GM12878 (cell line): ENCODE results near the gene ZKSCAN7. TPM values are rescaled to one million over a fixed set of nuclear protein-coding genes. Genes with fewer than 3 reads are reported as not detected.

ENCODE experiments used
- BCL11A ChIP-seq: IDR thresholded peaks from 2 replicates; pipeline ENCODE4 v1.6.1; 2011; ENCODE audit warnings: low read depth, low read length
- CBX5 ChIP-seq: sonication (generic); IDR thresholded peaks from 2 replicates; pipeline ENCODE4 v1.6.1; 2016; ENCODE audit warnings: low read depth, moderate library complexity, mild to moderate bottlenecking, inconsistent platforms
- CEBPZ ChIP-seq: fragments of 150-350 bp; IDR thresholded peaks from 2 replicates; pipeline ENCODE4 v1.6.1; 2016; ENCODE audit warnings: low read depth, low read length
- E2F4 ChIP-seq: IDR thresholded peaks from 2 replicates; pipeline ENCODE4 v1.6.1; 2012; ENCODE audit warnings: low read depth, low read length, improper control_type of control experiment
- GABPA ChIP-seq: IDR thresholded peaks from 2 replicates; pipeline ENCODE4 v1.6.1; 2014; ENCODE audit warnings: antibody characterized with exemption, low read depth, mild to moderate bottlenecking, inconsistent platforms
- HDAC2 ChIP-seq: fragments of 200-600 bp; sonication (generic); IDR thresholded peaks from 2 replicates; pipeline ENCODE4 v1.6.1; 2017
- NBN ChIP-seq: fragments of 450-650 bp; IDR thresholded peaks from 2 replicates; pipeline ENCODE4 v1.6.1; 2016
- NFIC ChIP-seq: IDR thresholded peaks from 2 replicates; pipeline ENCODE4 v1.6.1; 2012; ENCODE audit warnings: low read depth, mild to moderate bottlenecking, inconsistent platforms, low read length, moderate library complexity
- NFYA ChIP-seq: IDR thresholded peaks from 2 replicates; pipeline ENCODE4 v1.6.1; 2011; ENCODE audit warnings: low read depth, mild to moderate bottlenecking, low read length, improper control_type of control experiment, borderline replicate concordance
- NR2C1 ChIP-seq: fragments of 450-650 bp; IDR thresholded peaks from 2 replicates; pipeline ENCODE4 v1.6.1; 2017; ENCODE audit warnings: antibody characterized with exemption, mild to moderate bottlenecking, moderate library complexity
- PML ChIP-seq: IDR thresholded peaks from 2 replicates; pipeline ENCODE4 v1.6.1; 2012; ENCODE audit warnings: low read length, inconsistent platforms
- POU2F2 ChIP-seq: IDR thresholded peaks from 3 replicates; pipeline ENCODE4 v1.6.1; 2011; ENCODE audit warnings: low read depth, mild to moderate bottlenecking, low read length, borderline replicate concordance
- SMARCA5 ChIP-seq: fragments of 450-650 bp; IDR thresholded peaks from 2 replicates; pipeline ENCODE4 v1.6.1; 2017; ENCODE audit warnings: mild to moderate bottlenecking
- SPI1 ChIP-seq: IDR thresholded peaks from 2 replicates; pipeline ENCODE4 v1.6.1; 2011; ENCODE audit warnings: low read depth, mild to moderate bottlenecking, low read length, moderate library complexity, borderline replicate concordance; ENCODE audit not compliant: insufficient read depth
- USF2 ChIP-seq: IDR thresholded peaks from 2 replicates; pipeline ENCODE4 v1.6.1; 2011; ENCODE audit warnings: low read depth, low read length, improper control_type of control experiment, borderline replicate concordance
- ZNF207 ChIP-seq: fragments of 450-650 bp; IDR thresholded peaks from 2 replicates; pipeline ENCODE4 v1.6.1; 2014; ENCODE audit warnings: antibody characterized with exemption, mild to moderate bottlenecking, borderline replicate concordance
- polyA plus RNA-seq, 11 experiments: library from polyadenylated mRNA; depleted of rRNA in 4 of 11; unstranded in 6 of 11; stranded (reverse) in 5 of 11; fragments of >200 nt; fragmentation: Nextera tagmentation in 4 of 11; fragmentation: Illumina TruSeq in 1 of 11; extraction: Ambion mirVana in 4 of 11; extraction: Trizol in 1 of 11; gene quantifications; 1 replicate in 1 of 11; 2 replicates in 10 of 11; pipeline versions ENCODE4 v1.2.1 to v1.2.3, GENCODE V29; 2011 to 2016; ENCODE audit warnings: inconsistent platforms in 2 of 11, missing spikeins in 2 of 11, low read depth in 1 of 11
- total RNA-seq, 4 experiments: library from RNA; depleted of rRNA in 3 of 4; stranded (reverse); fragments of >200 nt in 3 of 4; fragmentation: Illumina TruSeq in 1 of 4; extraction: Trizol in 1 of 4; gene quantifications; 2 replicates each; pipeline versions ENCODE4 v1.2.1 to v1.2.3, GENCODE V29; 2013 to 2021
- TF ChIP-seq, protein P1 (sequence below): fragments of 150-350 bp; IDR thresholded peaks from 2 replicates; pipeline ENCODE4 v1.6.1; 2014; ENCODE audit warnings: mild to moderate bottlenecking, low read depth, low read length
- TF ChIP-seq, protein P2 (sequence below): IDR thresholded peaks from 2 replicates; pipeline ENCODE4 v1.6.1; 2011; ENCODE audit warnings: borderline replicate concordance, low read depth, mild to moderate bottlenecking, moderate library complexity, mixed read lengths, low read length; ENCODE audit not compliant: insufficient read depth; ENCODE audit errors: extremely low read length
- TF ChIP-seq, protein P3 (sequence below), 3 experiments: IDR thresholded peaks in 2 of 3; conservative IDR thresholded peaks in 1 of 3; 2 replicates each; pipeline ENCODE4 v1.5.1; 2011; ENCODE audit warnings: low read depth in 3 of 3, low read length in 3 of 3, mild to moderate bottlenecking in 3 of 3, control low read depth in 2 of 3, moderate library complexity in 2 of 3, inconsistent platforms in 1 of 3, mixed read lengths in 1 of 3; ENCODE audit not compliant: control insufficient read depth in 2 of 3, insufficient read depth in 1 of 3; ENCODE audit errors: extremely low read depth in 1 of 3

The ZKSCAN7 gene
- total and polyA plus RNA-seq, 10 of the 15 experiments (the other 5 are each of a cell fraction or from before 2014, with no cell fraction given): 0.77 to 6.0 (median 3.5) TPM

GRCh38 chr3:44554626-44555592, at the start of gene ZKSCAN7 (continued):
- TF ChIP-seq, protein P1, sequence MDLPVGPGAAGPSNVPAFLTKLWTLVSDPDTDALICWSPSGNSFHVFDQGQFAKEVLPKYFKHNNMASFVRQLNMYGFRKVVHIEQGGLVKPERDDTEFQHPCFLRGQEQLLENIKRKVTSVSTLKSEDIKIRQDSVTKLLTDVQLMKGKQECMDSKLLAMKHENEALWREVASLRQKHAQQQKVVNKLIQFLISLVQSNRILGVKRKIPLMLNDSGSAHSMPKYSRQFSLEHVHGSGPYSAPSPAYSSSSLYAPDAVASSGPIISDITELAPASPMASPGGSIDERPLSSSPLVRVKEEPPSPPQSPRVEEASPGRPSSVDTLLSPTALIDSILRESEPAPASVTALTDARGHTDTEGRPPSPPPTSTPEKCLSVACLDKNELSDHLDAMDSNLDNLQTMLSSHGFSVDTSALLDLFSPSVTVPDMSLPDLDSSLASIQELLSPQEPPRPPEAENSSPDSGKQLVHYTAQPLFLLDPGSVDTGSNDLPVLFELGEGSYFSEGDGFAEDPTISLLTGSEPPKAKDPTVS: no peak
- TF ChIP-seq POU2F2: no peak
- 0 out of 2 replicates have a peak, but pooled peaks have one; percentile 26 for TF ChIP-seq SMARCA5
- TF ChIP-seq E2F4: no peak
- TF ChIP-seq, protein P2, sequence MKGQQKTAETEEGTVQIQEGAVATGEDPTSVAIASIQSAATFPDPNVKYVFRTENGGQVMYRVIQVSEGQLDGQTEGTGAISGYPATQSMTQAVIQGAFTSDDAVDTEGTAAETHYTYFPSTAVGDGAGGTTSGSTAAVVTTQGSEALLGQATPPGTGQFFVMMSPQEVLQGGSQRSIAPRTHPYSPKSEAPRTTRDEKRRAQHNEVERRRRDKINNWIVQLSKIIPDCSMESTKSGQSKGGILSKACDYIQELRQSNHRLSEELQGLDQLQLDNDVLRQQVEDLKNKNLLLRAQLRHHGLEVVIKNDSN: no peak
- no peak for TF ChIP-seq USF2
- no peak for TF ChIP-seq HDAC2
- TF ChIP-seq NFYA: no peak
- TF ChIP-seq SPI1: 0 out of 2 replicates have a peak, but pooled peaks have one; percentile 25
- TF ChIP-seq BCL11A: no peak
- peak; percentile 91 for TF ChIP-seq GABPA
- TF ChIP-seq CBX5: peak; percentile 81; the same call in 1 of the 2 replicates
- 0 out of 2 replicates have a peak, but pooled peaks have one; percentile 24 for TF ChIP-seq ZNF207
- TF ChIP-seq NR2C1: no peak
- TF ChIP-seq NBN: no peak
- TF ChIP-seq CEBPZ: no peak
- TF ChIP-seq NFIC: no peak
- TF ChIP-seq, protein P3, sequence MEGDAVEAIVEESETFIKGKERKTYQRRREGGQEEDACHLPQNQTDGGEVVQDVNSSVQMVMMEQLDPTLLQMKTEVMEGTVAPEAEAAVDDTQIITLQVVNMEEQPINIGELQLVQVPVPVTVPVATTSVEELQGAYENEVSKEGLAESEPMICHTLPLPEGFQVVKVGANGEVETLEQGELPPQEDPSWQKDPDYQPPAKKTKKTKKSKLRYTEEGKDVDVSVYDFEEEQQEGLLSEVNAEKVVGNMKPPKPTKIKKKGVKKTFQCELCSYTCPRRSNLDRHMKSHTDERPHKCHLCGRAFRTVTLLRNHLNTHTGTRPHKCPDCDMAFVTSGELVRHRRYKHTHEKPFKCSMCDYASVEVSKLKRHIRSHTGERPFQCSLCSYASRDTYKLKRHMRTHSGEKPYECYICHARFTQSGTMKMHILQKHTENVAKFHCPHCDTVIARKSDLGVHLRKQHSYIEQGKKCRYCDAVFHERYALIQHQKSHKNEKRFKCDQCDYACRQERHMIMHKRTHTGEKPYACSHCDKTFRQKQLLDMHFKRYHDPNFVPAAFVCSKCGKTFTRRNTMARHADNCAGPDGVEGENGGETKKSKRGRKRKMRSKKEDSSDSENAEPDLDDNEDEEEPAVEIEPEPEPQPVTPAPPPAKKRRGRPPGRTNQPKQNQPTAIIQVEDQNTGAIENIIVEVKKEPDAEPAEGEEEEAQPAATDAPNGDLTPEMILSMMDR (IDR thresholded peaks at IDR 0.05 in 2 of 3, conservative IDR thresholded peaks at IDR 0.05 in 1 of 3; ENCODE audit: control insufficient read depth in 2 of 3, extremely low read depth in 1 of 3, insufficient read depth in 1 of 3, low read depth in 3 of 3, low read length in 3 of 3): peak in 2 of 3 experiments; percentile 5 to 18; a peak in 1 of 6 replicates
- no peak for TF ChIP-seq PML
